NCI-H2171 (cell line): ENCODE data around the gene AFAP1L2.

Experiments used
- DNase-seq: peaks from one replicate; lab custom pipeline; 2025; lab: John Stamatoyannopoulos, UW

The AFAP1L2 gene, protein sequence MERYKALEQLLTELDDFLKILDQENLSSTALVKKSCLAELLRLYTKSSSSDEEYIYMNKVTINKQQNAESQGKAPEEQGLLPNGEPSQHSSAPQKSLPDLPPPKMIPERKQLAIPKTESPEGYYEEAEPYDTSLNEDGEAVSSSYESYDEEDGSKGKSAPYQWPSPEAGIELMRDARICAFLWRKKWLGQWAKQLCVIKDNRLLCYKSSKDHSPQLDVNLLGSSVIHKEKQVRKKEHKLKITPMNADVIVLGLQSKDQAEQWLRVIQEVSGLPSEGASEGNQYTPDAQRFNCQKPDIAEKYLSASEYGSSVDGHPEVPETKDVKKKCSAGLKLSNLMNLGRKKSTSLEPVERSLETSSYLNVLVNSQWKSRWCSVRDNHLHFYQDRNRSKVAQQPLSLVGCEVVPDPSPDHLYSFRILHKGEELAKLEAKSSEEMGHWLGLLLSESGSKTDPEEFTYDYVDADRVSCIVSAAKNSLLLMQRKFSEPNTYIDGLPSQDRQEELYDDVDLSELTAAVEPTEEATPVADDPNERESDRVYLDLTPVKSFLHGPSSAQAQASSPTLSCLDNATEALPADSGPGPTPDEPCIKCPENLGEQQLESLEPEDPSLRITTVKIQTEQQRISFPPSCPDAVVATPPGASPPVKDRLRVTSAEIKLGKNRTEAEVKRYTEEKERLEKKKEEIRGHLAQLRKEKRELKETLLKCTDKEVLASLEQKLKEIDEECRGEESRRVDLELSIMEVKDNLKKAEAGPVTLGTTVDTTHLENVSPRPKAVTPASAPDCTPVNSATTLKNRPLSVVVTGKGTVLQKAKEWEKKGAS

DNA sequence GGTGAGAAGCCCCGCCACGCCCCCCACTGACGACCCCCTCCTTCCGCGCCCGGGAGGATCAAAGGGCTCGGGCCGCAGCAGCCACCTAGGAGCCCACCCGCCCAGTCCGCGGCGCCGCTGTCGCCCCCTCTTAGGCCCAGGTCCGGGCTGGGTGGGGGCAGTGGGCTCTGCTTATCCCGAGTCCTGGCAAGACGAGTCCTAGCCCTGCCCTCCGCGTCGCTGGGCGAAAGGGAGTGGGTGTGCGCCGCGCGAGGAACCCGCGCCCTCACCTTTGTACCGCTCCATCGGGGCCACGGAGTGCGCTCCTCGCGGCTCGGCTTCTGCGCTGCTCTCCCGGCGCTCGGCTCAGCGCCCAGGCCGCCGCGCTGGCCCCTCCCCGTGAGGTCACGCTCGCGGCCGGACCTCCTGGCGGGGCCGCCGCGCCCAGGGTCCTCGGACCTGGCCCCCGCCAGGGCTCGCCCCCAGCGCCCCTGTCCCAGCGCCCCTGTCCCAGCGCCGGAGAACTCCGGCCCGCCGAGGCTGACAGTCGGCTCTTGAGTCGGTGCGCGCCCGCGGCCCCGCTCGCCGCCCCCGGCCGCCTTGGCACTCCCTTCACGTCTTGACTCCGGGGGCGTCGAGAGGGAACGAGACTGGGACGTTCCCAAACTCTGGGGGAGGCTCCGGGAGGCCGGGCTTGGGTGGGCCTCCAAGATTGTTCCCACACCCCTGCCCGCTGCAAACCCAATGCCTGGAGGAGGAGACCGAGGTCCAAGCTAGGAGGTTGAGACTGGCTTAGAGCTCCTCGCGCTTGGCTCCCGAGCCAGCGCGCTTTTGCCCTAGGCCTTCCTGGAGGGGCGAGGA, at the start of gene AFAP1L2:
Gene AFAP1L2, minus strand, starts transcription at position 332 of the 840 bp plus-strand sequence. Its CDS starts 47 bp downstream, at position 285.
- DNase-seq: no peak

DNA sequence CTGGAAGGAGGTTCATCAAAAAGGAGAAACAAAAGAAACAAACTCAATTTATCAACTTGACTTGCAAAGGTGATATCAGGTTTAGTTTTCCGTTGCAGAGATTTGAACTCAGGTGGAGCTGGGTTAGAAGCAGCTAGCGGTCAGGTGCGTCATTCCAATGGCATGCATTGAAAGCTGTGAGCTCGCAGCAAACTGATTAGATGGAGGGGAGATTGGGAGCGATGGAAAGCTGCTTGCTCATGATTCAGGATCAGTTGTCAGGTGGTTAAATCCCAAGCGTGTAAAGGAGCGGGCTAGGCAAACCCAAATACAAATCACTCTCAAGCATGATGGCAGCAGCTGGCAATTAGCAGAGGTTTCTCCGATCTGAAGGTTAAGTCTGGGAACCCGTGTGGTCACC, 49.3 kb upstream of the AFAP1L2 start:
- DNase-seq: no peak

DNA sequence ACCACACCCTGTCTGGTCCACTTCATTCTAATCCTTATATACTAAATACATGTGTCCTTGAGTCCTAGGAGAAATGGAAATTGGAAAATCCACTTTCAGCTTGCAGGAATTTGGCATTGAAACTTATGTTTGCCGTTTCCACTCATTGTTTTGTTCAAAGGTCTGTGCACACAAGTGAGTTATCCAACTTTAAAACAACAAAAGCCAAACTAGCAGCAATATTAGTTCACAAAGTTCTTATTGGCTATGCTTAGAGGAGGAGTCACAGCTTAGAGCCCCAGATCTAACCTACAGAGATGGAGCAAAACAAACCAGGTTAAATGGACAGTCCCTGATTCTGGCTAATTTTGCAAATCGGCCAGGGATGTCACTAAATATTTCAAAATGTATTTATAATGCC, 44.6 kb upstream of the AFAP1L2 start:
- DNase-seq: no peak

DNA sequence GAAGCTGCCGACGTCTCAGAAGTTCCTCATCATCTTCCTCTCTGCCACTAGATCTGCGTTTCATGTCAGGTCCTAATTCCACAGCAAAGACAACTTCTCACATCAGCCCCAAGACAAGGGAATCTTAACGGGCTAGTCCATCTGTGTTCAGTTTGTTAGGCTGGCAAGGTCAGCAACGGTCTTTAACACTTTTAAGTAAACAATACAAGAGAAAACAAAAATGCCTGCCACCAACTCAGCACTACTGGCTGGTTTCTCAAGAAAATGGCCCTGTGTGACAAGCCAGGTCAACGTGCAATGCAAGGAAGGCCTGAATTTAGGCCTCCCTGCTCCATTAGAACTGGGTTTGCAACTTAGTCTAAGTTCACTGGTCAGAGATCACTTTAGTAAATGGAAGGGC, 41.0 kb upstream of the AFAP1L2 start:
- DNase-seq: no peak

DNA sequence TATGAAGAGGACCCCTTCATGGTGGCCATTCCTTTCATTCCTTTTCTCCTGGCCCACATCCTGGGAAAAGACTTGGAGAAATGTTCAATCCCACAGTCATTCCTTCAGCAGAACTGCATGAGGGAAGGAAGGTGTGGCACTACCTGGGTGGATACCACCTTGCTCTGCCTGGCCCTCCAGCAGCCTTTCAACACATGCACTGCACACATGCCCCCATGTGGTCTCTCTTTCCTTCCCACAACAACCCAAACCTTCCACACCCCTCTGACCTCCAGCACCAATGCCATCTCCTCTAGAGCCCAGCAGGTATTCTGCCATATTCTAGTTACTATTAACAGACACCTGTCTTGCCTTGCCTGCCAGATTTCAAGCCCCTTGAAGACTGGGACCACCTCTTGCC, 40.5 kb upstream of the AFAP1L2 start:
- no peak for DNase-seq

DNA sequence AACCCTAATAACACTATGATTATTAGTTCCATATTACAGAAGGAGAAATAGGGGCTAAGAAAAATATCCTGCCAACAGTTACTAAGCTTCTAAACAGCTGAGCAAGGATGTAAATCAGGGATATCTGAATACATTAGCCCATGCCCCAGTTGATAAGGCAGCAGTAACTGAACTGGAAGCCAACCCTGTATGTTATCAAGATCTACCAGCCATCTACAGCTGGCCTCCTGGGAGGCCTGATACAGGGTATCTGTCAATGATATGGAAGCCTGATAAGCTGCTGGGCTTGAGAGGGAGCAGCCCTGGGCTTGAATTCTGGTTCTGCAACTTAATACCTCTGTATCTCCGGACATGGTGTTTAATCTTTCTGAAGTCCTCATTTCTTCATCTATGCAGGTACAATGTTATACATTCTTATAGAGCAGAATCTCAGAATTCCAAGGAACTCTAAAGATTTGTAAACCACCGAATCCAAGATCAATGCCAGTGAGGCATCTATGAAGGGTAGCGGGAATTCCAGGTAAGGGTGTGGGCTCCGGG, 37.9 kb upstream of the AFAP1L2 start:
- DNase-seq: no peak

DNA sequence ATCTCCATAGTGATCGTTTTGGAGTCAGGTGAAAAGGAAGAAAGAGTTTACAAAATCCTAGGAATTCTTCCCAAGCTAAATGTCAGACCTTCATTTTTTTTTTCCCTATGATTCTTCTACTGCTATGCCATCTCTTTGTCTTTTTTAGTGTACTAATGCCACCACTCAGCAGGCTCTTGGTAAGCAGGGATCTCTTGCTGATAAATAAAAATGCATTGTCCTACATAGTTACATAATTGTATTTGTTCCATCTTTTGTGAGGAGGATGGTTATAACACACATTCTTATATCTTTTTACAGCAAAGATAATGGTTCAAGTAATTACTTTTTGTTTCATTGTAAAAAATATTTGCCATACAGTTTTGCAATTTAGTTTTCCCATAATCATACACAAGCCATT, 36.8 kb upstream of the AFAP1L2 start:
- no peak for DNase-seq

DNA sequence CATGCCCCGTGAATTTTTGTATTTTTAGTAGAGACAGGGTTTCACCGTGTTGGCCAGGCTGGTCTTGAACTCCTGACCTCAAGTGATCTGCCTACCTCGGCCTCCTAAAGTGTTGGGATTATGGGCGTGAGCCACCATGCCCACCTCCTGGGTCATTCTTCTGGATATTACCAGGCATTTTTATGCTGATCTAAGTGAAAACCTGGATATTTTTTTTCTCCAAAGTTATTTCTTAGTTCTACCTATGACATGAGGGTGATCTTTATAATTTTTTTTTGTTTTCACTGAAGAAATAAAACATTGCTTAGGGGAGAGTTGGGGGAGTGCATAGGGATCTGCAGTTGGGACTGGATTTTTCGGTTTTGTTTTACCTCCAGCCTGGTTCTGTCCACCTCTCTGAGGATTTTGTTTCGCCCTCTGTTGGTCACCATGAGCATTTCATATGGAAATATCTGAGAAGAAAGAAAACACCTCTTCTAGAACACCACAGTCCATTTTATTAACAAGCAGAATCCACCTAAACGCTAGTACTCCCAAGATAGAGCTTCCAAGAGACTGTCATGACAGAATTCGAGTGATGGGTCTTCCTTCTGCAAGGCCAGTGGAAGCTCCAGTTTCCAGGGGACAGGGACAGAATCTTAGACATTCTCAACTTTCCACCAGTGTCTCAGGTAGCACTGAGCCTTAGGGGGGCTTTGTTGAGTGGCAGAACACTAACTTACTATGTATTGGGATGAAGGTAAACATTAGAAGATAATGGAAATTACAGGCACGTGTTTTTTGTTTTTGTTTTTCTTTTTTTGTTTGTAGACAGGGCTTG, 33.4 kb upstream of the AFAP1L2 start:
- no peak for DNase-seq

DNA sequence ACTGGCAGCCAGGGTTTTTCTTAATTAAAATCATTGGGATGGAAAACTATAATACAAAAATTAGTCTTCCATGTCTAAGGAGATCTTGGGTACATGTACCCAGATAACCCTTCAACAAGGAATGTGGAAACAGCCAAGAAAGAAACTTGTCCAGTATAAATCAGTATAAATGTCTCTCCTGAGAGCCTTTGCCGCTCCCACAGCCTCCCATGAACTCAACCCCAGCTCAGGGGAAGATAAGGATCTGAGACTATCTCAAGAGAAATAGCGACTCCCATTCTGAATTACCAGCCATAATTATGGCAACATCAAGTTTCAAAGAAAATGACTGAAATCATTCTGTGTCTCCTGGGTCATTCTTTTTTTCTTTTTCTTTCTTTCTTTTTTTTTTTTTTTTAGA, 32.6 kb upstream of the AFAP1L2 start:
- no peak for DNase-seq

DNA sequence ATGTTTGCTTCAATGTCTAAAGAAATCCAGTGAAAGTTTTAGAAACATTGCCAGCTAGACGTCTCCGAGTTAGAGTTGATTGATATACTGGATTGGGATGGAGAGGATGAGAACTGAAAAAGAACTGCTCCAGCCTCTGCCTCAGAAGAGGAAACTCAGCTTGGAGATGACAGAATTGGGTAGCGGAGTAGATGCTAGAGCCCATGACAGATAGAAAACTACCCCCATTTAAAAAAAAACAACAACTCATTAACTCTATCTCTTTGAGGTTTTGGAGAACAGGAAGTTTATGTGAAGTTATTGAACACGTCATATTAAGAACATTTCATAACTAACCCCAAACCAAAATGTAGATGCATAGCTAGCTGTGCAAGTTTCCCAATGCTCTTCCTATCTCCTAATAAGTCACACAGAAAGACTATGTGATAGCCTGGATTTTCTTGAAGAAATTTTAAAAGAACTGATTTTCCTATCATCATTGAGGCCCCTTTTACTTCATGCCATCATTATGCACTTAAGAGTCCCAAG, 28.3 kb upstream of the AFAP1L2 start:
- no peak for DNase-seq

DNA sequence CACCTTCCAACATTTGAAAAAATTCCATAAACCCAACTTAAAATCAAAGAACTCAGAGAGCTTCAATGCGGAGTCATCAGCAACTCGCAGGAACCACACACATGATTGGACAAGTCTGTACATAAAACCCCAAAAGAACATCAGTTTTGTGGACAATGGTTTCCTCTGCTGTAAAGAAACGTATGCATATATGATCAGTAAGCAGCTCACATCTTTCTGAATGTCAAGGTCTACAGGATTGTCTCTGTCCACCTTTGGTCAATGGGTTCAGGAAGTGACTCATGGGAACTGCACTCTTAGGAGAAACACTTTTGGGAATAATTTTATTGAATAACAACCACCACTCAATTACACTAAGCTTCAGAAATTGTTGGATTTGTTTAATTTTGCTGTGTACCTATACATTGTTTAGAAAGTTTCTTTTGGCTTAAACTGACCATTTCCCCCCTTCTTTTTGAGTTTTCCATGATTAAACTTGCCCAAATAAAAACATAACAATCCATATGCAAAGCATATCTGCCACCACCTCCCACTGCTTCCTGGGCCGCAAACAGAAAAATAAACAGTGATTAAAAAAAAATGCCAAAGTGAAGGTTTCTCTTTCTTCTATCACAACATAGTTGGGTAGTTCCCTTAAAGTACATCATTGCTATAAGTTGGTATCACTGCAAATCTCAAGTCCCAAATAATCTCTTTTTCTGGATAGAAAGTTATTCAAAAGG, 27.3 kb upstream of the AFAP1L2 start:
- DNase-seq: no peak

DNA sequence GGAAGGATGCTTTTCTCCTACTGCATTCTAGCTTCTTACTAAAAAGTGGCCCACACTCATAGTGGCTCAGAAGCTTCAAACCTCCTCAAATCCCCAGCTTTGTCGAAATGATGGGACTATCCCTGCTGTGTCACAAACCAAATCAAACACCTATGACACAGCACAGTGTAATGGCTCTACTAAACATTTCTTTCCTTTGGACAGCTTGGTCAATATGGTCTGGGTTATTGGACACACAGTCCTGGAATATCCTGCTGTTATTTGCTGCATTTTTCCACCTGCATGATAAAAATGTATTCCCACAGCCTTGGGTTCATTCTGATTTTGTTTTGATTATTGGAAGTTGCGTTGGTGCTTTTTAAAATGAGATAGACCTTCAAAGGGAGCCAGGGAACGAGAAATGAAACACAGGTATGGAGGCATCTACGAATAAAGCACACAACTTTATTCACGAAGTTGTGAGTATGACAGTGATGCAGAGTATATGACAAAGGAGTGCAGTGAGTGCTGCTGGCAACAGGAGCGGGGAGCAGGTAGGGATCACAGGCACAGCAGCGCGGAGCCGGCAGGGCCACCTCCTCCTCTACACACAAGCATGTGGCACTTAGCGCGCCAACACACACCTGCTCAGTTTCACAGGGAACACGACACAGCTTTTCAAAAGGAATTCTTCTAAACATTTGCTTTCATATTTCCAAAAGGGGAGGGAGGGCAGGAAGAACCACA, 26.5 kb upstream of the AFAP1L2 start:
- DNase-seq: no peak

DNA sequence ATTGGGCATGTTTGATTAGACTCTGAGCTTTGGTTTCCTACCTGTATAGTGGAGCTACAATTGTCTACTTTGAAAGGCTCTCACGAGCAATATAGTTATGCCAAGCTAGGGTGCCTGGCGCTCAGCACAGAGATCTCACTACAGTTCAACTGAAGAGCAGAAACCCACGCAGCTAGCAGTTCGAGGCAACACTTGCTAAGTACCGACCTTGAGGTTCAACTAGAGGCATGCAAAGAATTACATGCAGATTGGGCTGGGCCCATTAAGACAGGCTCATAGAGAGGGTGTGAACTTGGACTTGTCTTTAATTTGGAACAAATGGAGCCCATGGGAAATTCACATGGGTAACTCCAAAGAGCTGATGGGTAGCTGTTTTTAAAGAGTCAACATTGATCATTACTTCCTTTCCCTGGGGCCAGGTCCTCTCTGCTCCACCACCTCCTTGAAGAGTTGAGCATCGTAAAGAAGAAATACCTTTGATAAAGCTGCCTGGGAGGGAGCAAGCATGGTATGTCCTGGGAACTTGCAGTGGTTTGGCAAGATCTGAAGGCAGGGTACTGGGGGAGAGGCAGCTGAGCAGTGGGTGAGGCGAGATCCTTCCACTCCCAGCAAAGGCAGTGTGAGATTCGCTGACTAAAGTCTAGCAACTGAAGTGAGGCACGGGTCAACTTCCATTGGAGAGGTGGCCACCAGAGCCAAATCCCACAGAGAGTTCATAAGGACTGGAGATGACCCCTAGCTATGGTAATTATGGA, 25.5 kb upstream of the AFAP1L2 start:
- no peak for DNase-seq

DNA sequence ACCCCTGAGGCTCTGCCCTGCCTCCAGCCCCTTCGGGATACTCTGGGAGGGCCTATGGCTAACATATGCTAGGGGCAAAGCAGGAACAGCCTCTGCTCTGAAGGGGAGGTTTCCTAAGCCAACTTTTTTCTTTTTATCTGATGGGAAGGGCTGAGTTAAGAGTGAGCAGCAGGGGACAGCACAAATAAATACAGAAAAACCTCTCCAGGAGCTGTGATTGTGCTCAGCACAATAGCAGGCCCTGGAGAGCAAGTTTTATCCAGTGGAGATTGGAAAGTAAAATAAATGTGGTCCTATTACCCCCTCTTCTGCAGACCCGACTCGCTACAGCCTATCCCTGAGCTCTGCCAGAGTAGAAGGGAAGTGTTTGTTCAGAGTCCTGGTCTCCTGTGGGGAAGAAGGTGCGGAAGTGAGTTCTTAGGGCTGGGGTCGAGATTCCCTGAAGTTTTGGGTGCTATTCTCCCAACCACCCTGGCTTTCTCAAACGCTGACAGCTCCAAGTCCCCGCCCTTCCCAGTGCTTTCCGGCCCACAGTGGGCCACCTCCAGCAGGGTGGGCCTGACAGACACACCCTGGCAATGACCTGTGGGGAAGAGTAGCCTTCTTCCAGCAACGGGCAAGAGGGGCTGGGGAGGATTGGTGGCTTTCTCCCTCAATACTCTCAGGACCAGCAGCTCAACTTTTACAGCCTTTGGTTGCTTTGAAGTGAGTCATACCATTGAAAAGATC, 23.0 kb upstream of the AFAP1L2 start:
- no peak for DNase-seq

DNA sequence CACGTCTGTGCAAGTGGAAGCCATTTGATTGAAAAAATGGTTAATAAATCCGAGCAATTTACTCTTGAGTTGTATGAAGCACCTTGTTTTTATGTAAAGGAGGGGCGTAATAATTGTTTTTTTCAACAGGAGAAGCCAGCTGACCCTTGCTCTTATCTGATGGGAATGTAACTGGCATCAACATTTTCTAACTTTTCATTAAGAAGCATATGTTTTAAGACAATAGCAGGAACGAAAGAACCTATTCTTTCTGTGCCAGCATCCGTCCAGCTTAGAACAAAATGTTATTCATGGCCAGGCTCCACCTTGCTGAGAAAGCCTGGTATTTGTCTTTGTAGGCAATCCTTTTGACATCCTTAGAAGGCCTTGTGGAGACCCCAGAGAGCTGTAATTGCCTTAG, 22.2 kb upstream of the AFAP1L2 start:
- no peak for DNase-seq

DNA sequence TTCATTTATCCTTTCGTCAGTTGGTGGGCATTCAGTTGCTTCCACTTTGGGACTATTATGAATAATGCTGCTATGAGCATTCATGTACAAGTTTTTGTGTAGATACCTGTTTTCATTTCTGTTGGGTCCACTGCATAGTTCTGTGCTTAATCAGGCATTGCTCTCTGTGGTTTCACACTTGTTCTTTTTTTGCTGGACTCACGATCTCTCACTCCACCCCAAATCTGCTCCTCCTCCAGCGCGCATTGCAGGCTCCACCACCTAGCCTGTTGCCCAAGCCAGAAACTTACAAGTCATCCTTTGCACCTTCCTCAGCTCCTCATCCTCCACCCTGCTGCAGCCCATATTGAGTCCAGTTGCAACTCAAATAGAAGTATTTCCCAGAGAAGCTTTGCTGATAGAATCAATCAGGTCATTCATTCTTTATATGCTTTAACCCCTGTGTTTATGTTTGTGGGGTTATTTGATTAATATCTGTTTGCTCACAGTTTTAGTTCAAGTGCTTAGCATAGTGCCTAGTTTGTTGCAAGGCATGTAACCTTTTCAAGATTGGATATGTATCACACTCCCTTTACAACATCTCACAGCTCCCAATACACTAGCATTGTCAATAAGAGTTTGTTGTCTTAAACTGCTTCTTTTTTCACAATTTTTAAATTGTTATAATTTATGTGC, 16.6 kb upstream of the AFAP1L2 start:
- DNase-seq: no peak

DNA sequence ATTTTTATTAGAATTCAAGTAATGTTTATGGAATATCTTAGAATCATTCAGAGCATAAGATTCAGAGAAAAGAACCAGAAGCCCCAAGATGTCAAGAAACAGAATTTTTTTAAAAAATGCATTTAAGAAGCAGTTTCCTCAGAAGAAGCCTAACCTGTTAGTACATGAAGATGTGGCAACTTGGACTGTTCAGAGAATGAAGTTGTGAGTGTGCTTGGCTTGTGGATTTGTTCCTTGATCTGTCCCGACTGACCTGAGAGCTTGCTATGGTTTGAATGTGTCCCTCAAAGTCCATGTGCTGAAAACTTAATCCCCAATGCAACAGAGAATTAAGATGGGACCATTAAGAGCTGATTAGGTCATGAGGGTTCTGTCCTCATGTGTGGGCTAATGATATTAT, 13.8 kb upstream of the AFAP1L2 start:
- DNase-seq: no peak
